Activated CD8-positive, alpha-beta T cell treated with anti-CD3 and anti-CD28 coated beads for 36 hours (primary cell): ENCODE data around the gene AK2. TPM values are rescaled to one million over a fixed set of nuclear protein-coding genes. Genes with fewer than 3 reads are reported as not detected.

Source experiments
- ATAC-seq: fragments of 200-7000 bp; cut with Tn5 transposase; one replicate; pipeline ENCODE4 v1.10.0; 2021; ENCODE audit warnings: mild to moderate bottlenecking, moderate library complexity
- CTCF ChIA-PET: fragments of 350-600 bp; sonication (Branson Sonifier 250); formaldehyde crosslinking; loops from one replicate; lab custom pipeline; 2021; ENCODE audit warnings: antibody characterized with exemption; lab: Charles Lee
- POLR2A ChIA-PET: fragments of 350-600 bp; sonication (Branson Sonifier 250); formaldehyde crosslinking; loops from one replicate; lab custom pipeline; 2021; ENCODE audit warnings: antibody characterized with exemption; lab: Charles Lee
- DNase-seq: peaks from one replicate; pipeline ENCODE4 v3.0.0-alpha.2; 2020
- H3K27ac Mint-ChIP-seq: one replicate; pipeline ENCODE4 v1.8.0; 2021; ENCODE audit warnings: mild to moderate bottlenecking, mixed read lengths
- H3K27me3 Mint-ChIP-seq: one replicate; pipeline ENCODE4 v1.8.0; 2021; ENCODE audit warnings: mixed read lengths
- H3K36me3 Mint-ChIP-seq: one replicate; pipeline ENCODE4 v1.8.0; 2021; ENCODE audit warnings: low read depth, mixed read lengths
- H3K4me1 Mint-ChIP-seq: one replicate; pipeline ENCODE4 v1.8.0; 2021; ENCODE audit warnings: low read depth, mixed read lengths
- H3K4me3 Mint-ChIP-seq: one replicate; pipeline ENCODE4 v1.8.0; 2021; ENCODE audit warnings: mild to moderate bottlenecking, moderate library complexity, mixed read lengths
- H3K9me3 Mint-ChIP-seq: one replicate; pipeline ENCODE4 v1.8.0; 2021; ENCODE audit warnings: mixed read lengths
- CTCF ChIP-seq: fragments of 200-600 bp; IDR thresholded peaks from one replicate; pipeline ENCODE4 v1.8.0; 2022; ENCODE audit warnings: antibody characterized with exemption, mild to moderate bottlenecking
- intact Hi-C: fragments of 100-400 bp; cut with micrococcal nuclease; formaldehyde crosslinking; loops from one replicate; pipeline ENCODE4 v1.10.0; 2022
- total RNA-seq, 2 experiments: library from RNA; stranded (reverse); gene quantifications; one replicate each; pipeline ENCODE4 v1.2.3, GENCODE V29; 2021

AK2 gene
- total RNA-seq, 2 experiments from 2014 or later, result 404 TPM

DNA sequence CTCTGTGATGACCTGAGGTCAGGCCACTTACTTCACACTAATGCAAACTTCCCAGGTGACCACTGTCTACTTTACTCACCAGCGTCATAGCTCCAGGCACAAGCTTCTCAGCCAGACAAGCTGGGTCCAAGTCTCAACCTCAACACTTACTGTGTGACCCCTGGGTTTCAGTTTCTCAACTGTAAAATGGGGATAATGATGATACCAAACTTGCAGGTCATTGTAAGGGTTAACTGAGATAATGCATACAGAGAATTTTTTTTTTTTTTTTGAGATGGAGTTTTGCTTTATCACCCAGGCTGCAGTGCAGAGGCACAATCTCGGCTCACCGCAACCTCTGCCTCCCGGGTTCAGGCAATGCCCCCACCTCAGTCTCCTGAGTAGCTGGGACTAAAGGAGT lies 34.7 kb downstream of the AK2 start:
- ChIA-PET POLR2A (no interaction called here), CTCF (interaction anchor here (0.6 to 5.6 kb wide), 4 partner anchors 10 to 196 kb away, joined by 4 to 34 read pairs (median 6); no protein-coding TSS in a partner anchor)
- H3K4me3 Mint-ChIP-seq, result no peak overlapping the region
- intact Hi-C loops, result loop anchor here (5.0 kb wide), 1 partner anchor 40 kb away; the partner anchor contains the start of gene RNF19B
- peaks cover 21% of the 10 kb centered on the region for H3K36me3 Mint-ChIP-seq
- no peak for TF ChIP-seq CTCF
- no peak for ATAC-seq
- DNase-seq, result no peak
- no peak overlapping the region for H3K27ac Mint-ChIP-seq
- peaks cover 24% of the 10 kb centered on the region for H3K4me1 Mint-ChIP-seq
- H3K27me3 Mint-ChIP-seq, result no peaks in the 10 kb centered on the region
- H3K9me3 Mint-ChIP-seq, result no peaks in the 10 kb centered on the region

GRCh38 chr1:33001282-33001681 lies 35.4 kb downstream of the AK2 start:
- ATAC-seq, result no peak
- TF ChIP-seq CTCF, result peak; percentile 15
- H3K4me3 Mint-ChIP-seq, result no peak overlapping the region
- H3K9me3 Mint-ChIP-seq, result no peaks in the 10 kb centered on the region
- H3K27me3 Mint-ChIP-seq, result no peaks in the 10 kb centered on the region
- CTCF ChIA-PET, result interaction anchor here (0.8 to 2.2 kb wide), 8 partner anchors 9 to 82 kb away, joined by 3 to 7 read pairs (median 3); no protein-coding TSS in a partner anchor
- H3K4me1 Mint-ChIP-seq, result peaks cover 23% of the 10 kb centered on the region
- intact Hi-C loops, result loop anchor here (5.0 kb wide), 1 partner anchor 39 kb away; the partner anchor contains the start of gene RNF19B
- H3K27ac Mint-ChIP-seq, result no peak overlapping the region
- peaks cover 19% of the 10 kb centered on the region for H3K36me3 Mint-ChIP-seq
- DNase-seq, result peak; percentile 31
- POLR2A ChIA-PET, result no interaction called here

DNA sequence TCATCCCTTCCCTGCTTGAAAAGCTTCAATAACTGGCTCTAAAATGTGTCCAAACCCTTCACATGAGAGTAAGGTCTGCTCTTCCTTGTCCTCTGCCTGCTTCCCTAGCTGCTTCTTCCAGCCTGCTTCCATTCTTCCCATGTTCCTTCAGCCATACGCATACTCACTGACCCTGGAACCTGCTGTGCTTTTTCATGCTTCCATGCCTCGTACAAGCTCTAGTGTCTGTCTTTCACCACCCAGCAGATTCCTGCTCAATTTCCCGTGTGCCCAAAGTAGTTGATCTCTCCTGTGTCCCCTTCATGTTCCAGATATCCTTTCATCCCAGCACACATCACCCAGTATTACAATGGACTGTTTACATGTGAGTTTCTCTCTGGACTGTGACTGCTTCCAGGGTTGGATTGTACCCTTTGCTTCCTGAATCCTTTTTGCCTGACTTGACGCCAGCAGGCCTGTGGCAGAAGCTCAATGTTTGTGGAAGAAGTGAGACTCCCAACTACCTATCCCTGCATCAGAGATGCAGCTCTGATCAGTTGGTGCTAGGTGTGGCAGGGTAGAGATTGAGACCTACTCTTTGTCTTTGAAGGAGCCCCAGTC lies 36.2 kb downstream of the AK2 start:
- ChIA-PET POLR2A (interaction anchor here (0.5 to 1.0 kb wide), 2 partner anchors 12 to 42 kb away, joined by 5 to 7 read pairs; no protein-coding TSS in a partner anchor), CTCF (interaction anchor here (0.6 to 2.2 kb wide), 11 partner anchors 8 to 517 kb away, joined by 3 to 7 read pairs (median 3); no protein-coding TSS in a partner anchor)
- DNase-seq (no peak), ATAC-seq (no peak)
- intact Hi-C loops, result loop anchor here (5.0 kb wide), 1 partner anchor 38 kb away; the partner anchor contains the start of gene RNF19B
- Mint-ChIP-seq H3K4me3 (no peak overlapping the region), H3K4me1 (peaks cover 17% of the 10 kb centered on the region), H3K27ac (no peak overlapping the region), H3K9me3 (no peaks in the 10 kb centered on the region), H3K36me3 (peaks cover 14% of the 10 kb centered on the region), H3K27me3 (no peaks in the 10 kb centered on the region)
- no peak for TF ChIP-seq CTCF

GRCh38 chr1:32998997-32999396 lies 37.7 kb downstream of the AK2 start:
- Mint-ChIP-seq H3K27me3 (no peaks in the 10 kb centered on the region), H3K4me3 (no peak overlapping the region), H3K36me3 (peaks cover 8% of the 10 kb centered on the region), H3K4me1 (peaks cover 6% of the 10 kb centered on the region), H3K27ac (no peak overlapping the region), H3K9me3 (no peaks in the 10 kb centered on the region)
- POLR2A ChIA-PET, result interaction anchor here (0.6 kb wide), 1 partner anchor 1362 kb away, joined by 3 read pairs; no protein-coding TSS in a partner anchor
- CTCF ChIA-PET, result no interaction called here
- intact Hi-C loops, result loop anchor here (10.0 kb wide), 1 partner anchor 64 kb away; no protein-coding TSS in a partner anchor
- DNase-seq (no peak), ATAC-seq (no peak)
- TF ChIP-seq CTCF, result no peak

DNA sequence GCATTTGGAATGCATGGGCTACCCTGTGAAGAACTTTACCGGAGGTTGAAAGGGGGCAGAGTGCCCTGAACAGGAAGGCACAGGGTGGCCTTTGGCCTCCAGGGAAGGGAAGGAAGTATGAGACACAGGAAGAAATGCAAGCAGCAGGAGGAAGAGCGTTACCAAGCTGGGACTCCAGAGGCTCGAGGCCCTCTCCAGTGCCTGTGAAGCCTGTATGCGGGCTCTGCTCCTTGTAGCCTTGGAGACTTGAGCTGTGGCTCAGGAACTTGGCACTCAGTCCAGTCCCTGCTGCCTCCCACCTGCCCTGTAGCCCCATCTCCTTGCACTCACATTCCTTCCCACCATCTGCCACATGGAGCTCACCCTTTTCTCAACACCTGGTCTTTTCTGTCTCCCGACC lies 38.6 kb downstream of the AK2 start:
- no peaks in the 10 kb centered on the region for H3K9me3 Mint-ChIP-seq
- H3K36me3 Mint-ChIP-seq, result peaks cover 6% of the 10 kb centered on the region
- no peak for TF ChIP-seq CTCF
- ATAC-seq (no peak), DNase-seq (no peak)
- POLR2A ChIA-PET, result no interaction called here
- H3K27me3 Mint-ChIP-seq, result no peaks in the 10 kb centered on the region
- no peak overlapping the region for H3K27ac Mint-ChIP-seq
- H3K4me3 Mint-ChIP-seq, result no peak overlapping the region
- CTCF ChIA-PET, result interaction anchor here (3.2 kb wide), 1 partner anchor 64 kb away, joined by 13 read pairs; no protein-coding TSS in a partner anchor
- H3K4me1 Mint-ChIP-seq, result peaks cover 6% of the 10 kb centered on the region
- intact Hi-C loops, result loop anchor here (10.0 kb wide), 1 partner anchor 63 kb away; no protein-coding TSS in a partner anchor
